ENCODE measurements around the gene SCRN3.
"Not testable (repeated sequence)": the region's sequence is repeated elsewhere in the genome, so short reads cannot be mapped to it uniquely, and the experiment has no call there.

Gene SCRN3, protein sequence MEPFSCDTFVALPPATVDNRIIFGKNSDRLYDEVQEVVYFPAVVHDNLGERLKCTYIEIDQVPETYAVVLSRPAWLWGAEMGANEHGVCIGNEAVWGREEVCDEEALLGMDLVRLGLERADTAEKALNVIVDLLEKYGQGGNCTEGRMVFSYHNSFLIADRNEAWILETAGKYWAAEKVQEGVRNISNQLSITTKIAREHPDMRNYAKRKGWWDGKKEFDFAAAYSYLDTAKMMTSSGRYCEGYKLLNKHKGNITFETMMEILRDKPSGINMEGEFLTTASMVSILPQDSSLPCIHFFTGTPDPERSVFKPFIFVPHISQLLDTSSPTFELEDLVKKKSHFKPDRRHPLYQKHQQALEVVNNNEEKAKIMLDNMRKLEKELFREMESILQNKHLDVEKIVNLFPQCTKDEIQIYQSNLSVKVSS

DNA sequence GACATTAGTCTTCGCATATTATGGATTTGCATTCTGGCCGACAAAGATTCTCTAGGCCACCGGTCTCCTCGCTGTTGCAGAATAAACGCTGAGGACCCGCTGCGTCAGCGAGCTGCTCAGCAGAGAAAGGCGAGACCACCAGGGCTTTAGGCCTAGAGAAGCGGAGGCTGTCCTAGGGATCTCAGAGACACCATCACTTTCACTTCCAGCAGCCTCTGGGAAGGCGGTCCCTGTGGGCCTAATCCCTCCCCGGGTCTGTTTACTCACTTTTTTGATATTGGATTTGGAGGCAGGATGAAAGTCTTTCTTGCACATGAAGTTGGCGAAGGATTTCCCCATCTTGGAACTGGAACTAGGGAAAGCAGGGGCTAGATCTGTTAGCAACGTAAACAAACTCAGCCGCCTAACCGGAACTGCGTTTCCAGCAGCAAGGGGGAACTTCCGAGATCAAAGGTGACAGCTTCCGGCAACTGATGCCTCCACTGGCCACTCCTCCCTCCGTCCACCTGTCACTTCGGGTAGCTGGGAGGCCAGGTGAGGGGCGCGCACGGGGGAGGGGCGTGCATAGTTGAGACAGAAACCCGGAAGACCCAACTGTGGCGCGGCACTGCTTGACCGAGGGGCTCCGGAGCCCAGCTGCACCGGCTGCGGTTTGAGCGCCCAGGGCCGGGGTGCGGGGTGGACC is at the start of gene SCRN3:
TSS of gene SCRN3 (plus strand) at position 447 of the 685 bp plus-strand sequence. CDS start 2,554 bp downstream, outside the sequence.
- peak; percentile 84 for DNase-seq (ENCODE audit: low read depth, low spot score)

DNA sequence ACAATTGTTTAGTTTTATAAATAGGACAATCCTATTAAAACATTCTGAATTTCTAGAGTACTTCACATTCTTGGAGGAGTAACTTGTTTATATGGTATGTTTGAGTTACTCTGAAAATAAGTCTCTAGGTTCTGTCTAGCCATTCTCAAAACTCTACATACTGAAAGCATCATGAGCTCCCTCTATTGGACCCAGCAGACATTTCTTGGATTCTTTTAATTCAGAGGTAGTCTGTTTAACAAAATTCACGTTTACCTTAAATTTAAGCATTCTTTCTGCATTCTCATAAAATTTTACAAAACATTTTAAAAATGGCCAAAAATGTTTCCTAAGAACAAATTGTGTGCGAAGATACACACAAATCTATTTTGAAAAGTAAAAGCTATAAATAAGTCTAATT is 45.5 kb upstream of the SCRN3 start:
- DNase-seq (ENCODE audit: low read depth, low spot score) = peak; percentile 27

DNA sequence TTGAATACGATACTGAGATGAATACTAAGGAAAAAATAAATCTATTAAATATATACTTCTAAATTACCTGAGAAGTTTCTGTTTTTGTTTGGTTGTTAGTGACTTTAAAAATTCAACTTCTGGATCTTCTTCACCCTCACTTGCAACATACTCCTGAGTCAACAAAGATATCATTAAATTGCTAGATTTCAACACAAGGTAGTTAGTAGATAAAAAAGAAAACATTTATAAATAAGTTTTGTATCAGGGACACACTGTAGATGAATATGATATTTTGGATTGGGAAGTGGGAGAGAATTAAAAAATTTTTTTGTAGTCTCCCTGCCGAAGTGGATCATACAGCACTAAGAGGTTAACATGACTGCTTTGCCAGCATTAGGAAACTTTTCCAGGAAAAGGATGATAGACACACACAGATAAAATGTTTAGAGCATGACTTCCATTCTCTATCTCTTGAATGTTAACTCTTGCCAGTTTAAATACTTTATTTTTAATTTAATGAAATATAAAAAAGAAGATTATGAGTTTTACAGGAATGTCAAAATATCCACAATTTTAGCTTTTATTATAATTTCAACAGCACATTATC is 44.8 kb upstream of the SCRN3 start:
- no peak for DNase-seq (ENCODE audit: low read depth, low spot score)

DNA sequence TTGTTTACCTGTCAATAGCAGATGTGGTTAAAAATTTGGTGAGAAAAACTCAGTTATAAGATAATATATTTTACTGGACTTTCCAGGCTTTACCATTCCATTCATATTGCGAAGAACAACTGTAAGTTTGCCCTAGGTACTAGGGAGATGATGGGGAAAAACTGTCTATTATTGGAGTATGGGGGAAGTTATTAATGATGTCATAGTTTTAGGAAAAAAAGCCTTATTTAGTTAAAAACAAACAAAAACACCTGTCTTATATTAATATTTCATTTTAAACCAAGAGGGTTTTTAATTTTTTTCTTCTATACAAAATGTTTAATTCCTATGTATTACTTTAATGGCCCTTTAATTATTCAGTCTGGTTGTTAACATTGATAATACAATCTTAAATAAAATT is 42.5 kb upstream of the SCRN3 start:
- no peak for DNase-seq (ENCODE audit: low read depth, low spot score)

DNA sequence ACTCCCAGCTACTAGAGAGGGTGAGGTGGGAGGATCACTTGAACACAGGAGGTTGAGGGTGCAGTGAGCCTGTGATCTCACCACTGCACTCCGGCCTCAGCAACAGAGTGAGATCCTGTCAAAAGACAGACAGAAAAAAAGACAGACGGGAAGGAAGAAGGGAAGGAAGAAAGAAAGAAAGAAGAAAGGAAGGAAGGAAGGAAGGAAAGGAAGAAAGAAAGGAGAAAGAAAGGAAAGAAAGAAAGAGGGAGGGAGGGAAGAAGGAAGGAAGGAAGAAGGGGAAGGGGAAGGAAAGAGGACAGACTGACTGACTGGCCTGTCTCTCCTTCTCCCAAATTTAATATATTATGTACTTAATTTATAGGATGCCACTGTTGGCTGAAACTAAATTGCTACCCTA is 39.2 kb upstream of the SCRN3 start:
- DNase-seq (ENCODE audit: low read depth, low spot score) = no peak

DNA sequence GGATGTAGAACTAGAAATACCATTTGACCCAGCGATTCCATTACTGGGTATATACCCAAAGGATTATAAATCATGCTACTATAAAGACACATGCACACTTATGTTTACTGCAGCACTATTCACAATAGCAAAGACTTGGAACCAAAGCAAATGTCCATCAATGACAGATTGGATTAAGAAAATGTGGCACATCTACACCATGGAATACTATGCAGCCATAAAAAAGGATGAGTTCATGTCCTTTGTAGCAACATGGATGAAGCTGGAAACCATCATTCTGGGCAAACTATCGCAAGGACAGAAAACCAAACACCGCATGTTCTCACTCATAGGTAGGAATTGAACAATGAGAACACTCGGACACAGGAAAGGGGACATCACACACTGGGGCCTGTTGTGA is 35.9 kb upstream of the SCRN3 start:
- DNase-seq (ENCODE audit: low read depth, low spot score) = not testable (repeated sequence)

DNA sequence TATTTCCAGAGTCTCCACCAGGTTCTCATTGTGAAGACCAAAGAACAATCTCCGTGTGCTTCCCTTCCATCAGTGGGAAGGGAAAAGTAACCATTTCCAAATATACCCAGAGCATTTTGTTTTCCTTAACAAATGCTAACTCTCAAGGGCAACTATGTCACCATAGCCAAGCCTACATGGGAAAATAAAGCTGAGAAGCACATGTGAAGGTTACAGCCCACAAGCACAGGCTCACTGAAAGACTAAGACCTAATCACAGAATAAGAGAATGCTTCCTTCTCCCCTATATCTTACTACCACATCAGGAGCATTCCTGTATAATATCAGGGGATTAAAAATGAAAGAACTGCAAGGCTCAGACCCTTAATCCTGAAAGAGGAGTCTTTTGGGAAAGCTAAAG is 32.6 kb upstream of the SCRN3 start:
- DNase-seq (ENCODE audit: low read depth, low spot score) = no peak

DNA sequence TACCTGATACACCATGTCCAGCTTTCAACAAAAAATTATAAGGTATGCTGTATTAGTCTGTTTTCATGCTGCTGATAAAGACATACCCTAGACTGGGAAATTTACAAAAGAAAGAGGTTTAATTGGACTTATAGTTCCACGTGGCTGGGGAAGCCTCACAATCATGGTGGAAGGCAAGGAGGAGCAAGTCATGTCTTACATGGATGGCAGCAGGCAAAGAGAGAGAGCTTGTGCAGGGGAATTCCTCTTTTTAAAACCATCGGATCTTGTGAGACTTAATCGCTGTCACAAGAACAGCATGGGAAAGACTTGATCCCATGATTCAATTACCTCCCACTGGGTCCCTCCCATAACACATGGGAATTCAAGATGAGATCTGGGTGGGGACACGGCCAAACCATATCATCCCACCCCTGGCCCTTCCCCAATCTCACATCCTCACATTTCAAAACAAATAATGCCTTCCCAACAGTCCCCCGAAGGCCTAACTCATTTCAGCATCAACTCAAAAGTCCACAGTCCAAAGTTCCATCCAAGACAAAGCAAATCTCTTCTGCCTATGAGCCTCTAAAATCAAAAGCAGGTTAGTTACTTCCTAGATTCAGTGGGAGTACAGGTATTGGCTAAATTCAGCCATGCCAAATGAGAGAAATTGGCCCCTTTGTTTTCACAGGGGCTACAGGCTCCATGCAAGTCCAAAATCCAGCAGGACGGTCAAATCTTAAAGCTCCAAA is 31.9 kb upstream of the SCRN3 start:
- DNase-seq (ENCODE audit: low read depth, low spot score) = not testable (repeated sequence)

DNA sequence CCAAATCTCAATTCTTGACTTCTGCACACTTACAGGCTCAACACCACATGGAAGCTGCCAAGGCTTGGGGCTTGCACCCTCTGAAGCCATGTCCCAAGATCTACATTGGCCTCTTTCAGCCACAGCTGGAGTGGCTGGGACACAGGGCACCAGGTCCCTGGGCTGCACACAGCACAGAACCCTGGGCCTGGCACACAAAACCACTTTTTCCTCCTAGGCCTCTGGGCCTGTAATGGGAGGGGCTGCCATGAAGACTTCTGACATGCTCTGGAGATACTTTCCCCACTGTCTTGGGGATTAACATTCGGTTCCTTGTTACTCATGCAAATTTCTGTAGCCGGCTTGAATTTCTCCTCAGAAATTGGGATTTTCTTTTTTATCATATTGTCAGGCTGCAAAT is 30.9 kb upstream of the SCRN3 start:
- DNase-seq (ENCODE audit: low read depth, low spot score) = no peak

DNA sequence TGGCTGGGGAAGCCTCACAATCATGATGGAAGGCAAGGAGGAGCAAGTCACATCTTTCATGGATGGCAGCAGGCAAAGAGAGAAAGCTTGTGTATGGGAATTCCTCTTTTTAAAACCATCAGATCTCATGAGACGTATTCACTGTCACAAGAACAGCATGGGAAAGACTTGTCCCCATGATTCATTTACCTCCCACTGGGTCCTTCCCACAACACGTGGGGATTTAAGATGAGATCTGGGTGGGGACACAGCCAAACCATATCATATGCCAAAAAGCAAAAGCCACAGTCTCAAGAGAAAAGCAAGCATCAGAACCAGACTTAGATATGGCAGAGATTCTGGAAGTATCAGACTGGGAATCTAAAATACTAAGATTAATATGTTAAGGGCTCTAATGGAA is 30.0 kb upstream of the SCRN3 start:
- no peak for DNase-seq (ENCODE audit: low read depth, low spot score)

DNA sequence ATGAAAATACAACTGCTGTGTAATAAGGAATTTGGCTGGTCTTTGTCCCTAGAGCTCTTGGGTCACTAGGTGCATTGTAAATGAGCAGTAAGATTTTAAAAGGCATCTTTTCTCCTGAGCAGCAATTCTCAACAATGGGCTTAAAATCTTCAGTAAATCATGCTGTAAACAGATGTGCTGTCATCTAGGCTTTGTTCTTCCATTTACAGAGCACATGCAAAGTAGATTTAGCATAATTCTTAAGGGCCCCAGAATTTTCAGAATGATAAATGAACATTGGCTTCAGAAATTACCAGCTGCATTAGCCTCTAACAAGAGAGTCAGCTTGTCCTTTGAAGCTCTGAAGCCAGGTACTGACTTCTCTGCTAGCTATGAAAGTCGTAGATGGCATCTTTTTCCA is 26.8 kb upstream of the SCRN3 start:
- no peak for DNase-seq (ENCODE audit: low read depth, low spot score)

DNA sequence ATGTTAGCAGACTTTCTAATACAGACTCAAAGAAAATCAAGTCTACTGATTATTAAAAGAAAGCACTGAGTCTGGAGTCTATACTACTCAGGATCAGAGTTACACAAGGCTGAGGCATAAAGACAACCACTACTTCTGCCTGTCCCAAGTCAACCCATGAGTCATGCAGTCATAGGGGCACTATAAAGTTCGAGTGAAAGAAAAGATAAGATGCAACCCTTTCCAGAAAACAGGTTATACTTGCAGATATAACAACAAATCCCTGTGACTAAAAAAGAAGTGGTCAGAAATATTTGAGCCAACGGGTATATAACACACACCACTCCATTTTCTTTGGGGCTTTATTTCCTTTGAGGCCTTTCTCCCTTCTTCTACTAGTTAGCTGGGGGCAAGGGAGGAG is 18.6 kb upstream of the SCRN3 start:
- DNase-seq (ENCODE audit: low read depth, low spot score) = no peak

DNA sequence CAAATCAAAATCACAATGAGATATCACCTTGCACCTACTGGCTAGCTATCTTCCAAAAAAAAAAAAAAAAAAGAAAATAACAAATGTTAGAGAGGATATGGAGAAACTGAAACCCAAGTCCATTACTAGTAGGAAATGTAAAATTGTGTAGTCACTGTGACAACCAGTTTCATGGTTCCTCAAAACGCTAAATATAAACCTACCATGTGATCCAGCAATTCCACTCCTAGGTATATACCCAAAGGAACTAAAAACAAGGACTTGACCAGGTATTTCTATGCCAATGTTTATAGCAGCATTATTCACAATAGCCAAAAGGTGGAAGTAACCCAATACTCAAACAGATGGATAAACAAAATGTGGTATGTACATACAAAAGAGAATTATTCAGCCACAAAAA is 11.7 kb upstream of the SCRN3 start:
- DNase-seq (ENCODE audit: low read depth, low spot score) = no peak

DNA sequence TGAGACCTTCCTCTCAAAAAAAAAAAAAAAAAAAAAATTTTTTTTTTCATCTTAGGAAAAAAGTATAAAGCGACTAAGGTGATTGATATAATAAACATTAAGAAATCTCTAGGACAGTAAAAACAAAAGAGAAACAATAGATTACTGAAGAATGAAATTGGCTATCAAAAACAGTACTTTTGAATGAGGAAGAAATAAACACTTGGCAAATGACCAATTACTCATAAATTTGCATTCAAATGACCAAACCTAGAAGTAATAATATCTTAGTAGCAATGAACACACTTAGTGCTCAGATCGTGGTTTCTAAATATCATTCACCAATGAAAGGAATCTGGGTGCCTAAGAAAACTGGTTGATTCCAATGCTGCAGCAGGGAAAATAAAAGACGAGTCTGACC is 10.3 kb upstream of the SCRN3 start:
- no peak for DNase-seq (ENCODE audit: low read depth, low spot score)

DNA sequence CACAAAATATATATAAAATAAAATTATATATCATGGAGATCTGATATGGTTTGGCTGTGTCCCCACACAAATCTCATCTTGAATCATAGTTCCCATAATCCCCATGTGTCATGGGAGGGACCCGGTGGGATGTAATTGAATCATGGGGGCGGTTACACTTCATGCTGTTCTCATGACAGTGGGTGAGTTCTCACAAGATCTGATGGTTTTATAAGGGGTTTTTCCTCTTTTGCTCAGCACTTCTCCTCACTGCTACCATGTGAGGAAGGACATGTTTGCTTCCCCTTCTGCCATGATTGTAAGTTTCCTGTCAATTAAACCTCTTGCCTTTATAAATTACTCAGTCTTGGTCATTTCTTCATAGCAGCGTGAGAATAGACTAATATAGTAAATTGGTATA is 6.8 kb upstream of the SCRN3 start:
- not testable (repeated sequence) for DNase-seq (ENCODE audit: low read depth, low spot score)

DNA sequence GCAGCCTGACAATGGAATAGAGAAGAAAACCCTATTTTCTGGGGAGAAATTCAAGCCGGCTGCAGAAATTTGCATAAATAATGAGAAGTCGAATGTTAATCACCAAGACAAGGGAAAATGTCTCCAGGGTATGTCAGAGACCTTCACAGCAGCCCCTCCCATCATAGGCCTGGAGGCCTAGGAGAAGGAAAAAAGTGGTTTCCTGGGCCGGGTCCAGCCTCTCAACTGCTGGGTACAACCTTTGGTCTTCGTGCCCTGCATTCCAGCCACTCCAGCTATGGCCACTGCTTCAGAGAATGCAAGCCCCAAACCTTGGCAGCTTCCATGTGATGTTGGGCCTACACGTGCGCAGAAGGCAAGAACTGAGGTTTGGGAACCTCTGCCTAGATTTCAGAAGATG is 6.0 kb upstream of the SCRN3 start:
- DNase-seq (ENCODE audit: low read depth, low spot score) = no peak

DNA sequence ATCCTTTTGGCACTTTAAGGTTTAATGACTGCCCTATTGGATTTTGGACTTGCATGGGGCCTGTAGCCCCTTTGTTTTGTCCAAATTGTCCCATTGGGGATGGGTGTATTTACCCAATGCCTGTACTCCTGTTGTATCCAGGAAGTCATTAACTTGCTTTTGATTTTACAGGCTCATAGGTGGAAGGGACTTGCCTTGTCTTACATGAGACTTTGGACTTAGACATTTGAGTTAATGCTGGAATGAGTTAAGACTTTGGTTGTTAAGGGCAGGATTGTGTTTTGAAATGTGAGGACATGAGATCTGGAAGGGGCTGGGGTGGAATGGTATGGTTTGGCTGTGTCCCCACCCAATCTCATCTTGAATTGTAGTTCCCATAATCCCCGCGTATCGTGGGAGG is 5.2 kb upstream of the SCRN3 start:
- not testable (repeated sequence) for DNase-seq (ENCODE audit: low read depth, low spot score)

DNA sequence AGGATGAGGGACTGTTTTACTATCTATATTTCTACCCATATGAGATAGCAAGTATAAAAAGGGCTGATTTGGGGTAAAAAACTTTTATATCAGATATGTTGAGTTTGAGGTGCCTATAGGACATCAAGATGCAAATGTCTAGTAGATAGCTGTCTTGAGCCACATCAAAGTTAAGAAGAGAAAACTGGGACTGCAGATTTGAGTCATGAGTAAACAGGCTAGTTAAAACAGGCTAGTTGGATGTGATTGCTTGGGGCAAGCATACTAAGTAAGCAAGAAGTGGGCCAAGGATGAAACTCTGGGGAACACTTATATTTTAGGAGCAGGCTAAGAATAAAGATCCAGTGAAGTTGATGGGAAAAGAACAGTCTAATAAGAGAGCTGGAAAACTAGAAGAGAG is 2.8 kb upstream of the SCRN3 start:
- DNase-seq (ENCODE audit: low read depth, low spot score) = no peak

DNA sequence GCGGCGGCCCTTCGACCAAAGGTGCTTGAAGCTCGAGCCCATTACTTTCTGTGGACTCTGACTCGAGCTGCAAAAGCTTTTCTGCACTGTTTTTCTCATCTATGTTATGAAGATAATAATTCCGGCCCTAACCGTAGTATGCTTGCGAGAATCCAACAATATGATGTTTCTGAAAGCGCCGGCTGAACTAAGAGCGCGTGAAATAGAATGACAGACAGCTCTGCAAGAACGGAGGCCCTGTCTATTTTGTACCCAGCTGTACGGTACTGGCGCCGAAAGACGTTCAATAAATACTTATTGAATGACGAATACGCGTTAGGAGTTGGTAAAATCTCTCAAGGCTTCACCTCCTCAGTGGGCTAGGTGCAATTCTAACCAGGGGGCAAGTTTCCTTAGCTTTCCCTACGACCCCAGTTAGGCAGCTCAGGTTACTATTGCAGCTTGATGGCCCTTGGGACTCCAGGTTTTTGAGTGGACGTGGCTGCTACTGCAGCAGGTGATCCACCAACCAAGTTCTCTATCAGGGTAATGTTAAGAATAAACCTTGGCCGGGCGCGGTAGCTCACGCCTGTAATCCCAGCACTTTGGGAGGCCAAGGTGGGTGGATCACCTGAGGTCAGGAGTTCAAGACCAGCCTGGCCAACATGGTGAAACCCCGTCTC is 570 bp downstream of the SCRN3 start:
- DNase-seq (ENCODE audit: low read depth, low spot score) = no peak

DNA sequence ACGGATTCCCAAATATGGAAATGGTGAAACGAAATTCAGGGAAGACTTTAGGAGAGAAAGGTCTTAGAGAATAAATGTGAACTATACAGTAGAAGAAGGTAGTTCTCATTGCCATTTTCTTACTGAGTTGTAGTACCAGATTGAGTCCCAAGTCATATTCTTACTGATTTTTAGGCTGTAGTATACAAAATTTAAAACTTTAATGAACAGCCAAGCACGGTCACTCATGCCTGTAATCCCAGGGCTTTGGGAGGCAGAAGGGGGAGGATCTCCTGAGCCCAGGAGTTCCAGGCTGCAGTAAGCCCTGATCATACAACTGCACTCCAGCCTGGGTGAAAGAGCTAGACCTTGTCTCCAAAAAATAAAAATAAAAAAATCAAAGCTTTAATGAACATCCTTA is 2.2 kb downstream of the SCRN3 start:
- no peak for DNase-seq (ENCODE audit: low read depth, low spot score)

DNA sequence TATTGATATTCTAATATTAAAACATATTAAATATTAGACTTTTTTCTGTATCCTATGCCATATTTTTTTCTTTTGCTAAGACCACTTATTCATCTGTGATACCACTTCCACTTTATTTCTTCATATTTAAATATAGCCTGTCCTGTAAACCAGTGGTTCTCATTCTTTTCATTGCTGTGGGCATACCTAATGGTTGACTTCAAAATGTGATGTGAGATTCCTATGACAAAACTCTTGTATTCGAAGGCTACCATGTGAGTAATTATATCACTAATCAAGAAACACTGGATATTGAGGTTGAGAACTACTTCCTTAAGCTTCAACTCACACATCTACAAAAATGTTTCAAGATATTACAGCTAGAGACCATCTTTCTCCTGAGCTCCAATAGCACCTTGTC is 3.6 kb downstream of the SCRN3 start:
- DNase-seq (ENCODE audit: low read depth, low spot score) = peak; percentile 58

DNA sequence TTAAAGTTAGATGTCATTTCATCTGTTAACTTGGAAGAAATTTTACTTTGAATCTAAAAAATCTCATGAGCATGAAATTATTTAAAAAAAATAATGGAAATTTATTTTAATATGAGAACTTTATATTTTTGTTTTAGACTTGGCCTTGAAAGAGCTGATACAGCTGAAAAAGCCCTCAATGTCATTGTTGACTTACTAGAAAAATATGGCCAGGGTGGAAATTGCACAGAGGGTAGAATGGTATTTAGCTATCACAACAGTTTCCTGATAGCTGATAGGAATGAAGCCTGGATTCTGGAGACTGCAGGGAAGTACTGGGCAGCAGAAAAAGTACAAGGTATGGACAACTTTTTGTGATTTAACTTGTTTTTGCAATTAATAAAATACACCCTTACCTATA is 5.3 kb downstream of the SCRN3 start:
- DNase-seq (ENCODE audit: low read depth, low spot score) = no peak

Measured in astrocyte of the hippocampus (primary cell).